Tibial artery (tissue), 4 donors: ENCODE results near the gene FES.

ENCODE experiments used
- DNase-seq, 2 donors: peaks; one replicate each; pipeline ENCODE4 v3.0.0-alpha.2; 2019
- H3K27ac ChIP-seq, 2 donors: fragments of 200-600 bp; sonication (generic) in 1 of 2; 1 replicate in 1 of 2; 2 replicates in 1 of 2; pipeline ENCODE4 v1.5.1; 2018 to 2019; ENCODE audit warnings: mild to moderate bottlenecking in 1 of 2
- H3K27me3 ChIP-seq, 2 donors: fragments of 200-600 bp; sonication (generic) in 1 of 2; one replicate each; pipeline versions ENCODE4 v1.5.1 to v1.6.0; 2016 to 2019
- H3K36me3 ChIP-seq, 3 donors: fragments of 200-600 bp; sonication (generic) in 2 of 3; one replicate each; pipeline ENCODE4 v1.5.1; 2016 to 2019; ENCODE audit warnings: mild to moderate bottlenecking in 2 of 3
- H3K4me1 ChIP-seq, 4 donors: fragments of 200-600 bp; sonication (generic) in 2 of 4; 1 replicate in 3 of 4; 2 replicates in 1 of 4; pipeline ENCODE4 v1.5.1; 2016 to 2019
- H3K4me3 ChIP-seq, 2 donors: fragments of 200-600 bp; sonication (generic) in 1 of 2; 1 replicate in 1 of 2; 2 replicates in 1 of 2; pipeline ENCODE4 v1.5.1; 2018 to 2019; ENCODE audit warnings: mild to moderate bottlenecking in 2 of 2
- H3K9me3 ChIP-seq, 3 donors: fragments of 200-600 bp; sonication (generic) in 1 of 3; one replicate each; pipeline ENCODE4 v1.5.1; 2016 to 2019
- CTCF ChIP-seq, 2 experiments: fragments of 200-600 bp in 1 of 2; fragments of 450-650 bp in 1 of 2; IDR thresholded peaks; one replicate each; pipeline ENCODE4 v1.5.1; 2017 to 2019; ENCODE audit warnings: antibody characterized with exemption in 2 of 2, mild to moderate bottlenecking in 1 of 2, moderate library complexity in 1 of 2
- intact Hi-C: fragments of 100-400 bp; cut with DNase I; formaldehyde crosslinking; loops from one replicate; pipeline ENCODE4 v1.15.0; 2023; ENCODE audit warnings: low total_unique reads

The FES gene

GRCh38 chr15:90913398-90913944, 29.2 kb downstream of the FES start:
- intact Hi-C loops, result no loop called here
- H3K4me1 ChIP-seq, result no peaks in the 10 kb centered on the region
- no peak overlapping the region for H3K4me3 ChIP-seq
- H3K9me3 ChIP-seq, result no peaks in the 10 kb centered on the region
- H3K27me3 ChIP-seq, result no peaks in the 10 kb centered on the region
- no peak for TF ChIP-seq CTCF (IDR thresholded peaks at IDR 0.05)
- DNase-seq, result no peak
- no peak overlapping the region for H3K27ac ChIP-seq
- peaks cover 96 to 100% (median 99%) of the 10 kb centered on the region in 3 donors for H3K36me3 ChIP-seq

GRCh38 chr15:90914305-90915080, 30.2 kb downstream of the FES start:
- intact Hi-C loops, result no loop called here
- Histone ChIP-seq H3K4me1 (no peaks in the 10 kb centered on the region), H3K36me3 (peaks cover 98 to 100% (median 100%) of the 10 kb centered on the region in 3 donors), H3K27me3 (no peaks in the 10 kb centered on the region), H3K27ac (no peak overlapping the region), H3K9me3 (no peaks in the 10 kb centered on the region), H3K4me3 (no peak overlapping the region)
- no peak for TF ChIP-seq CTCF (IDR thresholded peaks at IDR 0.05)
- no peak for DNase-seq

- H3K4me3 ChIP-seq, result no peak overlapping the region
- no peaks in the 10 kb centered on the region for H3K4me1 ChIP-seq
- TF ChIP-seq CTCF (IDR thresholded peaks at IDR 0.05), result no peak
- H3K27ac ChIP-seq, result no peak overlapping the region
- H3K36me3 ChIP-seq, result peaks cover 98 to 100% (median 100%) of the 10 kb centered on the region in 3 donors
- H3K27me3 ChIP-seq, result no peaks in the 10 kb centered on the region
- no peaks in the 10 kb centered on the region for H3K9me3 ChIP-seq
- intact Hi-C loops, result no loop called here
- DNase-seq, result no peak
These were observed 31.0 kb downstream of the FES start for GRCh38 chr15:90915216-90915807.

- peak in 1 of 2 donors; percentile 43 for DNase-seq
- Histone ChIP-seq H3K27ac (no peak overlapping the region), H3K4me3 (no peak overlapping the region), H3K36me3 (peaks cover 98 to 100% (median 100%) of the 10 kb centered on the region in 3 donors), H3K27me3 (no peaks in the 10 kb centered on the region), H3K4me1 (no peaks in the 10 kb centered on the region), H3K9me3 (no peaks in the 10 kb centered on the region)
- TF ChIP-seq CTCF (IDR thresholded peaks at IDR 0.05), result no peak
- intact Hi-C loops, result no loop called here
These were observed 31.6 kb downstream of the FES start for GRCh38 chr15:90915808-90916440.

- intact Hi-C loops, result no loop called here
- peaks cover 95 to 100% (median 99%) of the 10 kb centered on the region in 3 donors for H3K36me3 ChIP-seq
- no peak for TF ChIP-seq CTCF (IDR thresholded peaks at IDR 0.05)
- DNase-seq, result no peak
- H3K27ac ChIP-seq, result no peak overlapping the region
- no peak overlapping the region for H3K4me3 ChIP-seq
- H3K9me3 ChIP-seq, result no peaks in the 10 kb centered on the region
- H3K4me1 ChIP-seq, result no peaks in the 10 kb centered on the region
- H3K27me3 ChIP-seq, result no peaks in the 10 kb centered on the region
These were observed 32.2 kb downstream of the FES start for GRCh38 chr15:90916461-90916860.
